DMS 273 (cell line): Measurements from ENCODE around the gene ZNF726.
A peak's percentile ranks its signal among the peaks of the same experiment; 100 is the strongest.
"Not testable (repeated sequence)": the region's sequence is repeated elsewhere in the genome, so short reads cannot be mapped to it uniquely, and the experiment has no call there.

Experiments
- DNase-seq: peaks from one replicate; lab custom pipeline; 2025; ENCODE audit not compliant: unreplicated experiment; lab: John Stamatoyannopoulos, UW

Gene ZNF726

DNA sequence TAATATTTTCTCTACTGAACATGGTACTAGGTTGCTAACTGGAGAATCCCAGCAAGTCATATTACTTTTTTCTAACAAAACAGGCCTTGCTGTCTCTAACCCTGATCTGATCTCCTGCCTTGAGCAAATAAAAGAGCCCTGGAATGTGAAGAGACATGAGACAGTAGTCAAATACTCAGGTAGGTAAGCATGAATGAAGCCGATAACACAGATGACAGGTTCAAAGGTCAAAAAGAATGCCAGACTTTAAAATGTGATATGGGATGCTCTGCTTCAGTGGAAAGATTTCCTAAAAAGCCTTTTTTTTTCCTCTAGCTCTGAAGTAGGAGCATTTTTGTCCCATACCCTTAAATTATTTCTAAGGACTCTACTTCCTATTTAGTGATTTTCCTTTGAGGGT lies 28.7 kb downstream of the ZNF726 start:
- DNase-seq: no peak

DNA sequence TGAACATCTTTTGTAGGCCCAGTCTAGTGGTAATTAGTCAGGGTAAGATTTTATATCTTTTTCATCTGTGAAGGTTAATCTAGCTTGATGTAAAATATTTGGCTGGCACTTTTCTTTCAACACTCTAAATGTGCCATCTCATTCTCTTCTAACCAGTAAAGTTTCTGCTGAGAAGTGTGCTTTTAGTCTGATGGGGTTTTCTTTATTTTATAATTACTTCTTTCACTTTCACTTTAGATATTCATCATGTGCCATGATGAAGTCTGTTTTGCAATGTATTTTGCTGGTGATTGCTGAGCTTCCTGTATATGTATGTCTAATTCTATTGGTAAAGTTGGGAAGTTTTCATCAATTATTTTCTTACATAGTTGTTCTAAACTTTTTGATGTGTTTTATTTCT lies 31.9 kb downstream of the ZNF726 start:
- no peak for DNase-seq

DNA sequence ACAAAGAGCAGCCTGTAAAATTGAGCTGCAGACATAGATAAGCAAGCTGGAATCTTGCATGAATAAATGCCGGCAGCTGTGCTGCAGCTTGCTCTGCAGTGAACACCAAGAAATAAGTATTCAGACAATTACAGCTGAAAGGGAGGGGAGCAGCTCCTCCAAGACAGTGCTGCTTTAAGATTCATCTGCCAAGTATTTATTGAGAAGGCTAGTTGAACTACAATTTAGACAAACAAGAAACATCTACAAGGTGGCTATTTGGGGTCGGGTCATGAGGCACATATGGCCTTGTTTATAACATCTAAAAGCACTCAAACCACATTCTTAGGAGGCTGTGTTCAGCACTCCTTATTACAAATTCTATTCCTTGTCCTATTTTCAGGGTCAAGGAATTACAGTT lies 34.9 kb downstream of the ZNF726 start:
- DNase-seq: no peak

DNA sequence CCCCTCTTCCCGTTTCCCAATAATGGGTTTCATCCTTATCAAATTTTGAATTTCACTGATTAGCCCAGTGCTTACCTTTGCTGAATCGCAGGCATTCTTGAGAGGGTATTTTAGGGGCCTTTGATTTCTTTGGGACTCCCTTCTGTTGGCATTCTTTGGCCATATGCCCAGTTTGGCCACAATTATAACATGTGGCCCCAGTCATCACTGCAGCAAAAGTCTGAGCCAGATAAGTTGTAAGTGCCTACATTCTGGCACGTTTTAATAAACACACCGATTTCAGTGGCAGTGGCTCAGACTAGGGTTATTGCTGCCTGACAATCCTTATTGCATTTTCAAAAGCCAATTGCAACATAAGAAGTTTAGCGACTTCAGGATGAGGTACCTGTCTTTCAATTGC lies 41.4 kb downstream of the ZNF726 start:
- peak; percentile 32 for DNase-seq

DNA sequence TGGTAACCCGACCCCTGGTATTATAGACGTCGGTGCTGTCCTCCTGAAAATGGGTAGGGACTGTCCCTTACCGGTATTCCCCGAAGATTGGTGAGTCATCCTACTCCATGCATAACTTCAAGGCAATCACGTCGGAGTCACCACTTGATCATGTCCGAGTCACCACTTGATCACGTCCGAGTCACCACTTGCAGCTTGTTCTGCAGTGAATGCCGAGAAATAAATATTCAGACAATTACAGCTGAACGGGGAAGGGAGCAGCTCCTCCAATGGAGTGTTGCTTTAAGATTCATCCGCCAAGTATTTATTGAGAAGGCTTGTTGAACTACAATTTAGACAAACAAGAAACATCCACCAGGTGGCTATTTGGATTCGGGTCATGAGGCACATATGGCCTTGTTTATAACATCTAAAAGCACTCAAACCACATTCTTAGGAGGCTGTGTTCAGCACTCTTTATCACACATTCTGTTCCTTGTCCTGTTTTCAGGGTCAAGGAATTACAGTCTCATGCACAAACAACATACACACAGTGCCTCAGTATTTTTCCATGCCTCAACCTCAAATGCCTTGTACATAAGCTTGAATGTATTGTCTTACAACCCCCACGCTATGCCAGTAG lies 43.1 kb downstream of the ZNF726 start:
- DNase-seq: peak; percentile 49

DNA sequence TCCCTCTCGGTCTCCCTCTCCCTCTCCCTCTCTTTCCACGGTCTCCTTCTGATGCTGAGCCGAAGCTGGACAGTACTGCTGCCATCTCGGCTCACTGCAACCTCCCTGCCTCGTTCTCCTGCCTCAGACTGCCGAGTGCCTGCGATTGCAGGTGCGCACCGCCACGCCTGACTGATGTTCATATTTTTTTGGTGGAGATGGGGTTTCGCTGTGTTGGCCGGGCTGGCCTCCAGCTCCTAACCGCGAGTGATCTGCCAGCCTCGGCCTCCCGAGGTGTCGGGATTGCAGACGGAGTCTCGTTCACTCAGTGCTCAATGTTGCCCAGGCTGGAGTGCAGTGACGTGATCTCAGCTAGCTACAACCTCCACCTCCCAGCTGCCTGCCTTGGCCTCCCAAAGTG lies 48.7 kb downstream of the ZNF726 start:
- not testable (repeated sequence) for DNase-seq

DNA sequence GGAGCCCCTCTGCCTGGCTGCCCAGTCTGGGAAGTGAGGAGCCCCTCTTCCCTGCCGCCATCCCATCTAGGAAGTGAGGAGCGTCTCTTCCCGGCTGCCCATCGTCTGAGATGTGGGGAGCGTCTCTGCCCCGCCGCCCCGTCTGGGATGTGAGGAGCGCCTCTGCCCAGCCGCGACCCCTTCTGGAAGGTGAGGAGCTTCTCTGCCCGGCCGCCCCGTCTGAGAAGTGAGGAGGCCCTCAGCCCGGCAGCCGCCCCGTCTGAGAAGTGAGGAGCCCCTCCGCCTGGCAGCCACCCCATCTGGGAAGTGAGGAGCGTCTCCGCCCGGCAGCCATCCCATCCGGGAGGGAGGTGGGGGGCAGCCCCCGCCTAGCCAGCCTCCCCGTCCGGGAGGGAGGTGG lies 49.2 kb downstream of the ZNF726 start:
- not testable (repeated sequence) for DNase-seq

DNA sequence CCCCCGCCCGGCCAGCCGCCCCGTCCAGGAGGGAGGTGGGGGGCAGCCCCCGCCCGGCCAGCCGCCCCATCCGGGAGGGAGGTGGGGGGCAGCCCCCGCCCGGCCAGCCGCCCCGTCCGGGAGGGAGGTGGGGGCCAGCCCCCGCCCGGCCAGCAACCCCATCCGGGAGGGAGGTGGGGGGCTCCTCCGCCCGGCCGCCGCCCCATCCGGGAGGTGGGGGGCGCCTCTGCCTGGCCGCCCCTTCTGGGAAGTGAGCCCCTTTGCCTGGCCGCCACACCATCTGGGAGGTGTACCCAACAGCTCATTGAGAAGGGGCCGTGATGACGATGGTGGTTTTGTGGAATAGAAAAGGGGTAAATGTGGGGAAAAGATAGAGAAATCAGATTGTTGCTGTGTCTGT lies 49.6 kb downstream of the ZNF726 start:
- not testable (repeated sequence) for DNase-seq

DNA sequence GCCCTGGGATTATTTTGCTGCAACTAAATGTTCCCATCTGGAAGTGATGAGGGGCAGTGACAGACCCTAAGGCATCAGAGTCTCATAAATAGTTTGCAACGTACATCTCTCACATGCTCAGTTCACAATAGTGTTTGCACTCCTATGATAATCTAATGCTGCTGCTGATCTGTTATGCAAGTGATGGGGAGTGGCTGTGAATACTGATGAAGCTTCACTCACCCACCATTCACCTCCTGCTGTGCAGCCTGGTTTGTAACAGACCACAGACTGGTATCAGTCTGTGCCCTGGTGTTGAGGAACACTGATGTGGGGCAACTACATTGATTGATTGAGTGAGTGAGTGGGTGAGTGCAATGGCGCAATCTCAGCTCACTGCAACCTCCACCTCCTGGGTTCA lies 54.9 kb downstream of the ZNF726 start:
- DNase-seq: no peak

DNA sequence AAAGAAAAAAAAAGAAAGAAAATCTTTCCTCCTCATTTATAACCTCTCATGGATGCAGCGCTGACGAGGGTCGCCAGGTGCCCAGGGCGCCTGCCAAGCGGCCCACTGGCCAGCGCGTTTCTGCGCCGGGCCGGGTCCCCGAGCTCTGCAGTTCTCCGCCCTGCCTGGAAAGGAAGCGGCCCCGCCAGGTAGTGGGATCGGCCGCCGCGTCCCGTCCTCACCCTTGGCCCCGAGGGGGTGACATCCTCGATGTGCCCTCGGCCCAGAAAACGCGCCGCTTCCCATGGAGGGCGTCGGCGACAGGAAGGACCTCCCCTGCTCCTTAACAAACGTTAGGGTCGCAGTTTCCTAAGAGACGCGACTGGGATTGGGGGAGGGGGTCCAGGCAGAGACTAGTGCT lies 56.9 kb downstream of the ZNF726 start:
- no peak for DNase-seq

DNA sequence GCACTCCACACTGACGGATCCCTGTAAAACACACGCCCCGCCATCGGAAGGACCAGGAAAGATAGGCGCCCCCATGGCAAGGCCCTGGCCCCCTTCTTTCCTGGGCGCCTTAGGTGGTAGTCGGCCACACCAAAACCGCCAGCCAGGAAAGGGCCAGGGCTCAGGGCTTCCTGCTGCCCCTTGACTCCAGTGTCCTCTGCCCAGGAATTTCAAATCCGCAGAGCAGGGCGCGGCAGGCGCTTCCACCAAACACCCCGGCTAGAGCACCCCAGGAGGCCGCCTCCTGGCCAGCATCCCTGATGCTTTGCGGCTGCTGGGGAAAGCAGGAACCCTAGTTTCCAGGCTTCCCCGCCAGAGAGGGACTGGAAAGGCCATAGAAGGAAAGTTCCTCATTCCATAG lies 57.5 kb downstream of the ZNF726 start:
- DNase-seq: no peak

DNA sequence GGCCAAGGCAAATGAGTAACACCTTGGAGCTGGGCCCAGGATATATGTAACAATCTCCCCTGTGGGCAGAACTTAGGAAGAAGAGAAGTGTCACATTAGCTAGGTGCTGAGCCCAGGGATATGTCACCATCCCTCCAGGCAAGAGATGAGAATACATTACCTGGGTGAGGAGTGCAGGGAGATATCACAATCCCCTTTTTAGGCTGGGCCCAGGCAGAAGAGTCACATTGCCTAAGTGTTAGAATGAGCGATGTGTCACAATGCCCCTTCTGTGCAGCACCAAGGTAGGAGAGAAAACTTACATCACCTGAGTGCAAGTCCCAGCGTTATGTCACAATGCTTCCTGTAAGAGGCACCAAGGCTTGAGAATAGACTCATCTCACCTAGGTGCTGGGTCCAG lies 60.3 kb downstream of the ZNF726 start:
- DNase-seq: no peak

DNA sequence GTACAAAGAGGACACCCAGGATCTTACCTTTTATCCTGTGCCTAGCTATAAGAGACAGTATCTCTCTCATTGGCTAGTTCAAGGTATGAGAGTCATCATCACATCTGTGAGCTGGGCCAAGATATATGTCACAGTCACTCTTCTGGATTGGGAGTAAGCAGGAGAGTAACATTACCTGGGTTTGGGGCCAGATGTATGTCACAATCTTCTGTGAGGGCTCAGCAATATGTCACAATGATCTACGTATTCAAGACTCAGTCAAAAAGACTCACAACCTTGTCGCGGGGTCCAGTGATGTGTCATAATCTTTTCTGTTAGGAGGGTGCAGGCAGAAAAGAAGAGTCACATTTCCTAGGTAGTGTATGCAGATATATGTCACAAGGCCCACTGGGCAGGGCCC lies 61.9 kb downstream of the ZNF726 start:
- not testable (repeated sequence) for DNase-seq

DNA sequence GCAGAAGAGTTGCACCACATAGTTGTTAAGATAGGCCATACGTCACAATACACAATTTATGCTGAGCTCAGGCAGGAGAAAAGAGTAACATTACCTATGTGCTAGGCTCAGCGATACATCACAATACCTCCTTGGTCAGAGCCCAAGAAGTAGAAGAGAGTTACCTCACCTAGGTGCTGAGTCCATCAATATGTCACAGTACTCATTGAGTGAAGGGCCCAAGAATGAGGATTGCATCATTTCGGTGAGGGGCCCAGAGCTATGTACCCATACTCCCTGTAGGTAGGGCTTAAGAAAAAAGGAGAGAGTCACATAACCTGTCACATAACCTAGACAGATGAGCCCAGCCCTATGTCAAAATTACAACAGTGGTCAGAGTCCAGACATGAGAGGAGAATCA lies 62.6 kb downstream of the ZNF726 start:
- DNase-seq: not testable (repeated sequence)

DNA sequence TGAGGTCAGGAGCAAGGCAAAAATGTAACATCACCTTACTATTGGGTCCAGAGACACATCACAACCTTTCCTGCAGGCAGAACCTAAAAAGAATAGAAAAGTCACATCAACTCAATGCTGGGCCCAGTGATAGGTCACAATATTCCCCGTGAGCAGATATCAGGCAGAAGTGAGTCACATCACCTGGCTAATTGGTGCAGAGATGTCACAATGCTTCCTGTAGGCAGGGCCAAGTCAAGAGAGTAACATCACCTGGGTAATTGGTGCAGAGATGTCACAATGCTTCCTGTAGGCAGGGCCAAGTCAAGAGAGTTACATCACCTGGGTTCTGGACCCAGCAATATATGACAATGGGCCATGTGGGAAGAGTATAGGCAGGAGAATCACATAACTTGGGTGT lies 63.4 kb downstream of the ZNF726 start:
- no peak for DNase-seq

DNA sequence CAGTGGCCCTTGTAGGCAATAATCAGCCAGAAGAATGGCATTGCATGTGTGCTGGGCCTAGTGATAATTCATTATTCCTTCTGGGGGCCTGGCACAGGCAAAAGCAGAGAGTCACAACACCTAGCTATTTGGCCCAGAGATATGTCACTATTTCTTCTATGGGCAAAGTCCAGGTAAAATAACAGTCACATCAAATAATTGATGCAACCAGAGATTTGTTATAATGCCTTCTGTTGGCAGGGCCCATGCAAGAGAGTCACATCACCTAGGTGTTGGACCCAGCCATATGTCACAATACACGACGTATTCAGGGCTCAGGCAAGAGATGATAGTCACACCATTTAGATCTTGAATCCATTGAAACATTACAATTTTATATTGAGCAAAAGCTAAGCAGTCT lies 66.1 kb downstream of the ZNF726 start:
- DNase-seq: no peak

DNA sequence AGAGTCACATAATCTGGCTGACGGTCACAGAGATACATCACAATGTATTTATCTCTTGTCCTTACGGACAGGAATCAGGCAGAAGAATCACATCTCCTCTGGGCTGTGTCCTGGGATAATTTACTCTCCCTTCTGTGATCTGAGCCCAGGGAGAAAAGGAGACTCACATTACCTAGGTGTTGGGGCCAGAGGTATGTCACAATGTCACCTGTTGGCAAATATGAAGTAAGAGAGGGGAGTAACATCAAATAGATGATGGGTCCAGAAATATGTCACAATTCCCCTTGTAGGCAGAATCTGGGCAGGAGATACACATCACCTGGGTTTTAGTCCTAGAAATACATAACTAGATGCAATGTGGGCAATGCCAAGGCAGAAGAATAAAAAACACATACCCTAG lies 67.2 kb downstream of the ZNF726 start:
- no peak for DNase-seq

DNA sequence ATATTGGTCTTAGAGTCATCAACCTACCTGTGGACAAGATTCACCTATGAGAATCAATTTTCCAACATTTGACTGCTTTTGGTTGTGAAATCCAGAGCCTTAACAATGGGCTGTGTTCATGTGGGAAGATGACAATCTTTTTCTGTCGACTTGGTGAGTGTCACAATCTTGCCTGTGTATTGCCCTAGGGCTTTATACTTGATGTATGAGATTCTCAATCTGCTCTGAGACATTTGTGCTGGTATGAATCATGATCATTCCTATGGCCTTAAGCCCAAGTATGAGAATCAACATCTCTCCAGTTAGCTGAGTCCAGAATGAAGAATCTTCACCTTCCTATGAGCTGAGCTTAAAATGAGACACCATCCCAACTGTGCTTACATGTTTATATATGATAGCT lies 68.7 kb downstream of the ZNF726 start:
- no peak for DNase-seq
